ENCODE results near the gene CAMTA1.

DNA sequence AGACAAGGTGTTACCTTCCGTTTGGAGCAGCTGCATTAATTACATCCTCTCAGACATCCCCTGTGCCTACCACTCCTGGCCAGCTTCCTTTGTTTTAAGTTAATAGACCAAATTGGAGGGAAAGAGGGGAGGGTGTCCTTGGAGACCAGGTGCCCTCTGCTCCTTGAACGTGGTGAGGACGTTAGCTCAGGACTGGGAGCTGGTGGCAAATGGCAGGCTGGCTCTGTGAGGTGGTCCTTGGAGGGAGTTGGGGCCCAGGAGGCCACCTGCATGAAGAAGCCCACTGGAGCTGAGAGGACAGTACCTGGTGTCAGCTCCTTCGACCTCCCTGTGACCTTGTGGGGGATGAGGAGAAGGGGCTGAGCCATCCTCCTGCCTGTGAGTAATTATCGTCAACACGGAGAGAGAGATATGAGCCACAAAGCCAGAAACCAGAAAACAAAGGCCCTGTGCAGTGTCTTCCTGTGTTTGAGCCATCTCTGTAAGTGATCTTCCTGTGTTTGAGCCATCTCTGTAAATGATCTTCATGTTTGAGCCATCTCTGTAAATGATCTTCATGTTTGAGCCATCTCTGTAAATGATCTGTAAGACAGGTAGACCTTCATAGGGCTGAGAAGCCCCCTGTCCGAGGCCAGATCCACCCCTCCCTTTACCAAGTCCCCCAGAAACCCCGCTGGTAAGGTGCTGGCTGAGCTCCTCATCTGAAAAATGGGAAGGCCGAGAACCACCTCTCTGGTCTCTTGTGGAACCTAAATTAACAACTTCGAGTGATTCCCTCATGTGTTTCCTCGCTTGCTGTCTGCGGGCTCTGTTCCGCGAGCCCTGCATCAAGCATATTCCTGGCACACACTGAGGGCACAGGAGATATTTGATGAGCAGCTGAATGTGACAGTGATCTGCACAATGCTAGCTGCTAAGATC is 126.0 kb downstream of the CAMTA1 start:
- TF ChIP-seq, protein P1, sequence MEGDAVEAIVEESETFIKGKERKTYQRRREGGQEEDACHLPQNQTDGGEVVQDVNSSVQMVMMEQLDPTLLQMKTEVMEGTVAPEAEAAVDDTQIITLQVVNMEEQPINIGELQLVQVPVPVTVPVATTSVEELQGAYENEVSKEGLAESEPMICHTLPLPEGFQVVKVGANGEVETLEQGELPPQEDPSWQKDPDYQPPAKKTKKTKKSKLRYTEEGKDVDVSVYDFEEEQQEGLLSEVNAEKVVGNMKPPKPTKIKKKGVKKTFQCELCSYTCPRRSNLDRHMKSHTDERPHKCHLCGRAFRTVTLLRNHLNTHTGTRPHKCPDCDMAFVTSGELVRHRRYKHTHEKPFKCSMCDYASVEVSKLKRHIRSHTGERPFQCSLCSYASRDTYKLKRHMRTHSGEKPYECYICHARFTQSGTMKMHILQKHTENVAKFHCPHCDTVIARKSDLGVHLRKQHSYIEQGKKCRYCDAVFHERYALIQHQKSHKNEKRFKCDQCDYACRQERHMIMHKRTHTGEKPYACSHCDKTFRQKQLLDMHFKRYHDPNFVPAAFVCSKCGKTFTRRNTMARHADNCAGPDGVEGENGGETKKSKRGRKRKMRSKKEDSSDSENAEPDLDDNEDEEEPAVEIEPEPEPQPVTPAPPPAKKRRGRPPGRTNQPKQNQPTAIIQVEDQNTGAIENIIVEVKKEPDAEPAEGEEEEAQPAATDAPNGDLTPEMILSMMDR (IDR thresholded peaks at IDR 0.05): no peak
- no peak for TF ChIP-seq EZH2 (IDR thresholded peaks at IDR 0.05)
- no peak for TF ChIP-seq EZH2phosphoT487 (IDR thresholded peaks at IDR 0.05)

Data from neural progenitor cell (in vitro differentiated cells).